HG02885 (cell line): ENCODE measurements around the gene PIMREG.
A peak's percentile ranks its signal among the peaks of the same experiment; 100 is the strongest.

Source experiments
- ATAC-seq: cut with Tn5 transposase; IDR thresholded peaks from one replicate; pipeline ENCODE4 v1.9.1; 2021; ENCODE audit warnings: mild to moderate bottlenecking; ENCODE audit not compliant: unreplicated experiment, poor library complexity

PIMREG gene

GRCh38 chr17:6437466-6437865, 6.8 kb upstream of the PIMREG start:
- ATAC-seq: no peak

- ATAC-seq: no peak
These were observed 6.3 kb upstream of the PIMREG start for GRCh38 chr17:6437956-6438355.

- ATAC-seq: no peak
These were observed 4.3 kb upstream of the PIMREG start for GRCh38 chr17:6439951-6440350.

DNA sequence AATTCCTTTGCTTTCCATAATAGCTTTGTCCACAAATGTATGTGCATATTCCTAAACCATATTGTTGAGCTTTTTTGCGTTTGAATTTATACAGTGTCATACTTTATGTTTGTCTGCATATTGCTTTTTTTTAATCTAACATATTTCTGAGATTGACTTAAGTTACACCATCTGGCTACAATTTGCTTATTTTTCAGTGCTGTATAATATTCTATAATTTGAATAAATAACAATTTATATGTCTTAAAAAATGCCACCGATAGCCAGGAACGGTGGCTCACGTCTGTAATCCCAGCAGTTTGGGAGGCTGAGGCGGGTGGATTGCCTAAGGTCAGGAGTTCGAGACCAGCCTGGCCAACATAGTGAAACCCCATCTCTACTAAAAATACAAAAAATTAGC, 1.5 kb upstream of the PIMREG start:
- ATAC-seq: no peak

- ATAC-seq: no peak
These were observed 498 bp downstream of the PIMREG start for GRCh38 chr17:6444571-6445335.

DNA sequence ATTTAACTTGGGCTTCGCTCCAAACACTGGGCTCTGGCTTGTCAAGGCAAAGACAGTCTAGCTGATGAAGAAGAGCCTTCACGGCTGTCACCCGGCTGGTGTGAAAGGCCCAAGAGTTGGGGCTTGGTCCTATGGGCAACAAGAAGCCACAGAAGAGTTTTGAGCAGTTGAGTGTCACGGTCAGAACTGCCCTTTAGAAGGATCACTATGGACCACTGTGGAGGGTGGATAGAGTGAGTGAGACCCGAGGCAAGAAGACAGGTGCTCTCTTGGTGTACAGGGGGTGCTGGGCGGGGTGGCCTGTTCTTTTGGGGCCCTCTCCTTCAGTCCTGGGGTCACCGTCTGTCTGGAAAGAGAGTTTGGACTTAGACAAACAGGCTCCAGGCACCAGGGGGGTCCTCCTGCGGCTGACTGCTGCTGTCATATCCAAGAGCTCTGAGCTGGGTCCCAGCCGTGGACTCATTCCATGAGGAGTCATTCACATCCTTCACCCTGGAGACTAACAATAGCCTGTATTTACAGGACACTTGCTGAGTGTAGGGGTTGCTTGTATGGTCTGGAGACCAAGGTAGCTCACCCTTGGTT, 2.4 kb downstream of the PIMREG start:
- ATAC-seq: no peak

DNA sequence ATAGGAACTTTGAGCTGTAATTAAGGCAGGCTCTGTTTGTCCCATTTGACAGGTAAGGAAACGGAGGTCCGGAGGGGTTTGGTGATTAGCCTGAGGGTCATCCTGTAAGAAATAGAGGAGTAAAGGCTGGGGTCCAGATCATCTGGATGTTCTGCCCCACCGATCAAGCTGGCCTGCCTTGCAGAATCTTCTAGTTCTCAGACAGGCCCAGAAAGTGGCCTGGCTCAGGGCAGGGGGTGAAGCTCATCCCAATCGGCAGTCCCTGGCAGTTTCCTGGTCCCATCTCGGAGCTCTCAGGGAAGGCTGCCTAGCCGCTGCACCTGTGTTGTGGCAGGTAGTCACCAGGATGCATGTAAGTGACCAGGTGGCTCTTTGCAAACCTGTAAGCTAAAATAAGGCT, 4.2 kb downstream of the PIMREG start:
- ATAC-seq: no peak

DNA sequence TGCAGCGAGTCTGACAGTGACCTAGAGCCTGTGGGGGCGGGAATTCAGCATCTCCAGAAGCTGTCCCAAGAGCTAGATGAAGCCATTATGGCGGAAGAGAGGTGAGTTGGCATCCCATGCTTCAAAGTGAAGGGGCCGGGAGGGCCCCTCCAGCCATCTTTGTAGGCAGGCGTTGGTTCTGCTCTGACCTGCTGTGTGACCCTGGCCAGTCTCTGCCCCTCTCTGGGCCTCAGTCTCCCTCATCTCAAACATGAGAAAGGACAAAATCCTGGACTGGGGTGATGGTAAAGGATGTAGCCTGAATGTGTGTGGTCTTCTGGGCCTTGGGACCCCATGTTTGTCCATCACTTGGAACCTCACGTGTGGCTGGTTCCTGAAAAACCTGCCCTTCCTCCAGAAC, 5.1 kb downstream of the PIMREG start:
- ATAC-seq: no peak

DNA sequence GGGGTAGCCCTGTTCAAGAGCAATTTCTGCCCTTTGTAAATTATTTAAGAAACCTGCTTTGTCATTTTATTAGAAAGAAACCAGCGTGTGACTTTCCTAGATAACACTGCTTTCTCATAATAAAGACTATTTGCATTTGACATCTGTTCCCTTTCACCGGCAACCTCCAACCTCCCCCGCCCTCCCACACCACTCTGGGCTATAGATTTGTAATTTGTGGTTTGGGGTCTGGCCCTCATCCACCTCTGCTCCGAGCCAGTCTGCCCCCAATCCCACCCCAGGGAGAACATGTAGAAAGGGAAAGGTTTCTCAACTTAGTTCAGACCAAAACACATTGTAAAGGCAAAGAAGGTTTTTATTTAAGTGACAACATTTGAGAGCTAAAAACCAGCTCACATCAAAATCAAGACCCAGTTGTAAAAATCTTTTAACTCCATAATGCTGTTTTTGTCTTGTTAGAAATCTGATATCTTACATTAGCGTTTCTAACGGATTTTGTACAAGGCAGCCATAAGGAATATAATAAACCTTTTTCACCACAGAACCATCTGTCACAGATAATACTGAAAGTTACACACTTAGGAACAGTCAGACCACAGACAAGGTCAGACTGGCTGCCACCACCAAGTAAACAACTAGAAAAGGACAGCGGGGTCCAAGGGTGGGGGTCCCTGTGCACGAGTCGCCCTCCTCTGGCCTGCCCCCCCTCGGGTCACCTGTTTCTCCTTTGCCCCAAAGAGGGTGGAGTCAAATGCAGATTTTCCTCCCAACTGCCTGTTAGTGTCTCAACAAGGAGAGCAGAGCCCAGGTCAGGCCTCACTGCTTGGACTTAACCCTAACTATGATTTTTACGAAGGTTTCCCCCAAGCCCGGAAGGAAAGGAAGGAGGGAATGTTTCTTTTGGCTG, 6.9 kb downstream of the PIMREG start:
- no peak for ATAC-seq

GRCh38 chr17:6452471-6453266, 8.4 kb downstream of the PIMREG start:
- peak; percentile 54 for ATAC-seq

- no peak for ATAC-seq
These were observed 9.2 kb downstream of the PIMREG start for GRCh38 chr17:6453279-6454024.

GRCh38 chr17:6454495-6455320, 10.5 kb downstream of the PIMREG start:
- no peak for ATAC-seq

GRCh38 chr17:6455321-6455705, 11.1 kb downstream of the PIMREG start:
- ATAC-seq: peak; percentile 34

DNA sequence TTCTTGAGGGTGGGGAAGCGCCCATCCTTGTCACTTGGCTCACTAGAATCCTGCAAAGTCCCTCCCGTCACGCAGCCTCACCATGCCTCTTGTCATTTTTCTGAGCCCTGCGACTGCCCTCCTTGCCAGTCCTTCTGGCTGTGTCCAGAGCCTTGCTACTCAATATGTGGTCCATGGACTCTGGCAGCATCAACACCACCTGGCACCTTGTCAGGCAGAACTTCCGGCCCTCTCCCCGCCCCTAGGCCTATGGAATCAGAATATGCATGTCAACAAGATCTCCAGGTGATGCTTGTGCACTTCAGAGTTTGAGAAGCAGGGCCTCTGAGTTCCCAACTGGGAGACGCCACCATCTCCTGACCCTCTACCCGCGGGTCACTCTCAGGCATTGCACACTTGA, 12.1 kb downstream of the PIMREG start:
- ATAC-seq: no peak

GRCh38 chr17:6456914-6457687, 12.8 kb downstream of the PIMREG start:
- ATAC-seq: no peak

DNA sequence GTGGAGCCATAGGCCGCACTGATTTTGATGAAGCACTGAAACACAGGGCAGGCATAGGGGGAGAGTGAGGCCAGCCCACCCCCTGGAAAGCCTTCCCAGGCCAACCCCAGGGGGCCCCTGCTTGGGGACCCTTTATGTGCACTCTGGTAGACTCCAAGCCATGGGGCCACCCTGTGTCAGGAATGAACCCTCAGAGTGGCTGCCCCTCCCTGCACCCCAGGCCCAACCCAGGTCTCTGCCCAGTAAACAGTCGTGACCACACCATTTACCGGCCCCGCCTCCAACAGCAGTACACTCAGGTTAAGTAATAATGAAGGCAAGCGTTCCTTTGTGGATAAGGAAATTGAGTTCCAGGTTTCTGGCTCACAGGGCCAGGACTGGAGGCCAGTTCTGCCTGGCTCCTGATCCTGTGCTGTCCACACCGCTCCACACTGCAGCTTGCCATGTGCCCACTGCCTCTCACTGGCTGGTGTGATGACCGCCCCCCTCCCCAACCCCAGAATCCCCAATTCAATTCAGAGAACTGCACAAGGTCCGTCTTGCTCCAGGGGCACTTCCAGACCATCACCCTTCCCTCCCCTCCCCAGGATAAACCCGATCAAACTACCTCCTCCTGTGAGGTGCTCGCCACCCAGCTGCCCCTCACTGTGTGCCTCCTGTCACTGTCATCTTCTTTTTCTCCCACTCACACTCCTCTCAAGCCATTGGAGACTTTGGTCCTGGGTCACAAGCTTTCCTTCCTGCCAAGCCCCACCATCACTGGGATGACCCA, 13.6 kb downstream of the PIMREG start:
- no peak for ATAC-seq

GRCh38 chr17:6458460-6458950, 14.2 kb downstream of the PIMREG start:
- no peak for ATAC-seq
